Panc1 (cell line): ENCODE results near the gene ANO4.

Experiments used
- CTCF ChIP-seq: fragments of 450-650 bp; IDR thresholded peaks from 2 replicates; pipeline ENCODE4 v1.5.1; 2017; ENCODE audit warnings: mild to moderate bottlenecking
- POLR2AphosphoS5 ChIP-seq: IDR thresholded peaks from 2 replicates; pipeline ENCODE4 v1.6.1; 2012; ENCODE audit warnings: mild to moderate bottlenecking, low read depth, low read length, moderate library complexity
- REST ChIP-seq, 2 experiments: IDR thresholded peaks; 2 replicates each; pipeline ENCODE4 v1.6.1; 2011 to 2012; ENCODE audit warnings: low read depth in 2 of 2, control low read depth in 1 of 2, low read length in 1 of 2, mild to moderate bottlenecking in 1 of 2, moderate library complexity in 1 of 2; ENCODE audit not compliant: insufficient read depth in 1 of 2

GRCh38 chr12:100796621-100797020 lies 2.0 kb downstream of the ANO4 start:
- TF ChIP-seq CTCF (no peak), REST (IDR thresholded peaks at IDR 0.05; ENCODE audit: insufficient read depth in 1 of 2, low read depth in 2 of 2, low read length in 1 of 2) (no peak), POLR2AphosphoS5 (no peak)
